Measurements from ENCODE around the gene LHX3.

Gene LHX3

GRCh38 chr9:136201174-136201573, 3.8 kb downstream of the LHX3 start:
- Mint-ChIP-seq H3K4me1 (ENCODE audit: low read depth) (no peaks in the 10 kb centered on the region), H3K27me3 (ENCODE audit: low read depth) (peaks cover 55% of the 10 kb centered on the region), H3K27ac (no peak overlapping the region), H3K36me3 (ENCODE audit: low read depth) (peaks cover 2% of the 10 kb centered on the region), H3K9me3 (no peaks in the 10 kb centered on the region), H3K4me3 (no peak overlapping the region)

DNA sequence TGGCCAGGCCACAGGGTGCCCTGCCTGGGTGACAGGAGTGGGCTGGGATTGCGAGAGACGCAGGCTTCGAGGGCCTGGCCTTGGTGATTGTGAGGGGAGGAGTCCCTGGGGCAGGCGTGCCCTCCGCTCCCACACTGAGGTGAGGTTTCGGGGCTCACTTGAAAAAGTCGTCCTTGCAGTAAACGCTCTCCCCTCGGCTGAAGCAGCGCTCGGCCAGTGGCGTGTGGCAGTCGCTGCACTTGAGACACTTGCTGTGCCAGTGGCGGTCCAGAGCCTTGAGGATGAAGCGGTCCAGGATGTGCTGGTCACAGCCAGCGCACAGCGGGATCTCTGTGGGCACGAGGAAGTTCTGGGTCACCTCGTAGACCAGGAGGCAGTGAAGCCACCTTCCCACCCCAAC, 4.5 kb downstream of the LHX3 start:
- Mint-ChIP-seq H3K36me3 (ENCODE audit: low read depth) (no peaks in the 10 kb centered on the region), H3K4me3 (no peak overlapping the region), H3K27ac (no peak overlapping the region), H3K27me3 (ENCODE audit: low read depth) (peaks cover 57% of the 10 kb centered on the region), H3K4me1 (ENCODE audit: low read depth) (no peaks in the 10 kb centered on the region), H3K9me3 (no peaks in the 10 kb centered on the region)

DNA sequence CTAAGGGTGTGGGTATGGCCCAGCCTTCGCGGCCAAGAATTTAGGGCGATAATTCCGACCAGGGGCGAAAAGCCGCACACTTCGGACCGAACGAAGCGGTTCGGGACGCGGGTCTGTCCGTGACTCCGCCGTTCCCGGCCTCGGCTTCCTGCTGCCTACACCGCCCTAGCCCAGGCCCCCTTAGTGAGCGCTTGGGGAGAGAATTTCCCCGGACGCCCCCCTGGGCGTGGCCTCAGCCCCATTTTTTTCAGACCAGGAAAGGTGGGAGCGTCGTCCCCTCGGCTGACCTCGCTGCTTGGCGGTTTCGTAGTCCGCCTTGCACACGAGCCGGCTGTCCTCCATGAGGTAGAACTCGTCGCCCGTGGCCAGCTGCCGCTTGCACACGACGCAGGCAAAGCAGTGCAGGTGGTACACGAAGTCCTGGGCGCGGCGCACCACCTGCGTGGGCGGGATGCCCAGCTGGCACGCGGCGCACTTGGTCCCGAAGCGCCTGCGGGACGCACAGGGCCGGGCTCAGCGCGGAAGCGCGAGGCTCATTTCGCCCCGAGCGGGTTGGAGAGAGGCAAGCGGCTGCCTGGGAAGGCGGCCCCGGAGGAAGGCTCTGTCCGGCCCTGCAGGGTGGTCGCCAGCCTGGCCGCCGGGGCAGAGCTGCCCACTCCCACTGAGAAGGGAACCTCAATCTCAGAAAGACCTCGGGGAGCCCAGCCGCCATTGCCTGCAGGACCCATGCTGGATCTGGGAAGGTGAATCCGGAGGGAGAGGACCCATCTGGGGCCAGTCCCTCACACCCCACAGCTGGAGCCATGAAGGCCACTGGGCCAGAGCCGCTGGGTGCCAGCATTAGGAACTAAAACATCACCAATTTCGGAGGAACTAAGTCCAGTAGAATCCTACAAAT, 5.3 kb downstream of the LHX3 start:
- Mint-ChIP-seq H3K9me3 (no peaks in the 10 kb centered on the region), H3K4me3 (no peak overlapping the region), H3K36me3 (ENCODE audit: low read depth) (no peaks in the 10 kb centered on the region), H3K27ac (no peak overlapping the region), H3K27me3 (ENCODE audit: low read depth) (peaks cover 65% of the 10 kb centered on the region), H3K4me1 (ENCODE audit: low read depth) (no peaks in the 10 kb centered on the region)

DNA sequence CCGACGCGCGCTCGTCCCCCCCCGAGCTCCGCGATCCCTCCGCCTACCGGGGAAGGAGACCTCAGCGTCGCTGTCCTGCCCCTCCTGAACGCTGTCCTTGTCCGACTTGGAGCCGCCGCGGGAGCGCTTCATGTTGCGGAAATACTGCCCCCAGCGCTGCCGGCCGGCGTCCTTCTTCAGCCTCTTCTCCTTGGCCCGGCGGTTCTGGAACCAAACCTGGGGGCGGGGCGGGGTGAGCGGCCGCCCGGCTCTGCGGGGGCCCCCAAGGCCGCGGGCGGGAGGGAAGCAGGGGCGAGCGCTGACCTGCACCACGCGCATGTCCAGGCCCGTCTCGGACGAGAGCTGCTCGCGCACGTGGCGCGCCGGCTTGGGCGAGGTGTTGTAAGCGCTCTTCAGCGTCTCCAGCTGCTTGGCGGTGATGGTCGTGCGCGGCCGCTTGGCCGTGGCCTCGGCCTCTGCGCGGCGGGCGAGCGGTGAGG, 6.3 kb downstream of the LHX3 start:
- H3K27ac Mint-ChIP-seq: no peak overlapping the region
- peaks cover 58% of the 10 kb centered on the region for H3K27me3 Mint-ChIP-seq (ENCODE audit: low read depth)
- no peaks in the 10 kb centered on the region for H3K4me1 Mint-ChIP-seq (ENCODE audit: low read depth)
- no peaks in the 10 kb centered on the region for H3K9me3 Mint-ChIP-seq
- no peaks in the 10 kb centered on the region for H3K36me3 Mint-ChIP-seq (ENCODE audit: low read depth)
- no peak overlapping the region for H3K4me3 Mint-ChIP-seq

DNA sequence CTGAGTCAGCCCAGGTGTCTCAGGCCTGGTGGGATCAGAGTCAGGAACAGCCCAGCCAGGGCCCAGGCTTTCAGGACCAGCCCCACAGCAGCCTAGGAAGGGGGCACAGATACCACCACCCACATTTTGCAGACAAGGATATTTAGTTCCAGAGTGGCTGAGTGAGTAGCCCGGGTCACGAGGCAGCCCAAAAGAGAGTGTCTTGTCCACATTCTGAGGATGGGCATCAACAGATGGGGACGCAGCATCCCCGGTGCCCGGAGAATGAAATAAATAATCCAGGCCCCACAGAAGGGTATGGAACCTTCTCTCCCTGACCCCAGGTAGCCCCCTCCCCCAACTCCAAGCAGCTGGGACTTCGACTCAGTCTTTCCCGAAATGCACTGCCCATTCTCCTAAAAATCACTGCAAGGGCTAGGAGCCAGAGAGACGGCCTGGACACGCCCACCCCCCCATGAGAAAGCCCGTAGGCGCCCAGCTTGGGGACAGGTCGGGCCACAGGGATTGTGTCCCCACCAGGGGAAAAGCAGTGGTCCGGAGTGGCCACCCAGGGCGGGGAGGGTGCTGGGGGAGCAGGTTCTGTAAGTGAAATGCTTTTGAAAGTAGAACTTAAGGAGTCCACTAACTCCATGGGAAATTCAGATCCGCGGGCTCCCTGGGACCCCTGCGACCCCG, 6.9 kb downstream of the LHX3 start:
- Mint-ChIP-seq H3K4me1 (ENCODE audit: low read depth) (no peaks in the 10 kb centered on the region), H3K4me3 (no peak overlapping the region), H3K27me3 (ENCODE audit: low read depth) (peaks cover 54% of the 10 kb centered on the region), H3K27ac (no peak overlapping the region), H3K9me3 (no peaks in the 10 kb centered on the region), H3K36me3 (ENCODE audit: low read depth) (no peaks in the 10 kb centered on the region)

- Mint-ChIP-seq H3K27me3 (ENCODE audit: low read depth) (peaks cover 56% of the 10 kb centered on the region), H3K4me3 (no peak overlapping the region), H3K36me3 (ENCODE audit: low read depth) (no peaks in the 10 kb centered on the region)
Measured at GRCh38 chr9:136197084-136197875, 7.6 kb downstream of the LHX3 start.

GRCh38 chr9:136196404-136197083, 8.4 kb downstream of the LHX3 start:
- H3K27ac Mint-ChIP-seq: peak overlapping the region; percentile 54
- H3K27me3 Mint-ChIP-seq (ENCODE audit: low read depth): peaks cover 59% of the 10 kb centered on the region
- no peaks in the 10 kb centered on the region for H3K4me1 Mint-ChIP-seq (ENCODE audit: low read depth)
- H3K9me3 Mint-ChIP-seq: no peaks in the 10 kb centered on the region
- no peaks in the 10 kb centered on the region for H3K36me3 Mint-ChIP-seq (ENCODE audit: low read depth)
- H3K4me3 Mint-ChIP-seq: no peak overlapping the region

More at GRCh38 chr9:136197084-136197875, 7.6 kb downstream of the LHX3 start:
- Mint-ChIP-seq H3K4me1 (ENCODE audit: low read depth) (no peaks in the 10 kb centered on the region), H3K27ac (no peak overlapping the region), H3K9me3 (no peaks in the 10 kb centered on the region)

- Mint-ChIP-seq H3K36me3 (ENCODE audit: low read depth) (no peaks in the 10 kb centered on the region), H3K4me3 (no peak overlapping the region), H3K9me3 (no peaks in the 10 kb centered on the region), H3K4me1 (ENCODE audit: low read depth) (no peaks in the 10 kb centered on the region), H3K27me3 (ENCODE audit: low read depth) (peaks cover 61% of the 10 kb centered on the region), H3K27ac (no peak overlapping the region)
Measured at GRCh38 chr9:136194540-136194939, 10.4 kb downstream of the LHX3 start.

- Mint-ChIP-seq H3K9me3 (no peaks in the 10 kb centered on the region), H3K27ac (no peak overlapping the region), H3K36me3 (ENCODE audit: low read depth) (no peaks in the 10 kb centered on the region), H3K27me3 (ENCODE audit: low read depth) (peaks cover 64% of the 10 kb centered on the region), H3K4me1 (ENCODE audit: low read depth) (no peaks in the 10 kb centered on the region), H3K4me3 (no peak overlapping the region)
Measured at GRCh38 chr9:136193891-136194279, 11.0 kb downstream of the LHX3 start.

DNA sequence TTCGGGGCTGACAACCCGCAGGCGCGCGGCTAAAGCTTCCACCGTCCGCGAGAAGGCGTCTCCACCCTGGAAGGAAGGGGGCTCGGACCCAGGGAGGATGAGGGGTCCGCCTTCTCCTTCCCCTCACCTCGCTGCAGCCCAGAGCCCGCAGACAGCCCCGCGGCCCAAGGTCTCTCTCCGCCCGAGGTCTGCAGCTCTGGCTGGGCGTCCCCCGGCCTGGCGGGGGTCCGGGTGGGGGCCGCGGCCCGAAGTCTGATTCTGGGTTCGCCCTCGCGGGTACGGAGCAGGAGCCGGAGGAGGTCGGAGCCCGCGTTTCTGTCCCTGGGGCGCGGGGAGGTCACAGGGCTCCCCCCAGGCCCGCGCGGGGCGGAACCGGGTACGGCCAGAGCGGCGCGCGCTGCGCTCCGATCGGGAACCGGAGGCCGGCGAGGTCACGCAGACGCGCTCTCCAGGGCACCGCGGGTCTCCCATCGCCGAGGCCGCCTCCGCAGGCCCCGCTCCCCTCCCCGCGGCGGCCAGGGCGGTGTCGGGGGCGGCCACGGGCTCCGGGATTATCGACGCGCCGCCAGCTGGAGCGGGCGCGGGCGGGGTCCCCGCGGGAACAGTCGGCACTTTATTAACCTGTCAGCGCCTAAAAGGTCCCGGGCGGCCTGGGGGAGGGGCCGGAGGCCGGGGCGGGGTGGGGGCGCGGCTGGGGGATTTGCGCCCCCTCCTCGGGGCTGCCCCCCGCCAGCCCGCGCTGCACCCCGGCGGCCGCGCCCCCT, 11.6 kb downstream of the LHX3 start:
- Mint-ChIP-seq H3K9me3 (no peaks in the 10 kb centered on the region), H3K27ac (no peak overlapping the region), H3K4me3 (no peak overlapping the region), H3K27me3 (ENCODE audit: low read depth) (peaks cover 61% of the 10 kb centered on the region), H3K36me3 (ENCODE audit: low read depth) (no peaks in the 10 kb centered on the region), H3K4me1 (ENCODE audit: low read depth) (no peaks in the 10 kb centered on the region)

DNA sequence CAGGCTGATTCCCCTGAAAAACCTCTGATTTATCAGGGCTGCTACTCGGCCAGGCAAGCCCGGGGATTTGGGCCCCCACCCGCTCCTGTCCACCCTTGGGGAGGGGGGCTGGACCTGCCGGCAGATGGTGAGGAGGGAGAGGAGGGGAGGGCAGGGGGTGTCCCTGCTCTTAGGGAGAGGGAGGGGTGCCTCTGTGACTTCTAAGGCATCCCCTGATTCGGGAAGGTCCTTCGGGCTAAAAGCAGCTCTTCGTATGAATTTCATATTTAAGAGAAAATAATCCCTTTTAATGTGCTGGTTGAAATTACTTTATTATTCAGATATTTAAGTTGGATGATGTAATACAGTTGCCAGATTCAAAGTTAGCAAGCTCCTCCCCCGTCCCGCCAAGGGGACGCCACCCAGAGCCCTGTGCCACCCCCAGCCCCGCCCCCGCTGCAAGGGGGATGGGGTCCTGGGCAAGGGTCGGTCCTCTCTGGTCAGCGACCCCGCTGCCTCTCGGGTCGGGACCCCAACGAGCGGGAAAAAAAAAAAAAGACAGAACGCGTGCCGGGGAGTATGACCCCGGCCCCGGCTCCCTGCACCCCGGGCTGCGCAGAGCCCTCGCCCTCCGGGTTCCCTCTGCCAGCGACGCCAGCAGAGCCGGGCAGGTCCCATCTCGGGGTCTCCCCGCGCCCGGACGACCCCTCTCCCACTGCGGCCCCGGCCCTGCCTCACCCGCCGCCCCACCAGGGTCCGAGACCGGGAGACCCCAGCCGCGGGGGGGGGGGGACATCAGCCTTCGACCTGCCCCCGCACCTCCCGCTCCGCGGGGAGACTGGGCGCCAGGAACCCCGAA, 12.4 kb downstream of the LHX3 start:
- no peak overlapping the region for H3K4me3 Mint-ChIP-seq
- peaks cover 53% of the 10 kb centered on the region for H3K27me3 Mint-ChIP-seq (ENCODE audit: low read depth)

GRCh38 chr9:136191960-136192286, 13.0 kb downstream of the LHX3 start:
- H3K4me3 Mint-ChIP-seq: no peak overlapping the region
- no peaks in the 10 kb centered on the region for H3K9me3 Mint-ChIP-seq
- peaks cover 51% of the 10 kb centered on the region for H3K27me3 Mint-ChIP-seq (ENCODE audit: low read depth)
- no peaks in the 10 kb centered on the region for H3K4me1 Mint-ChIP-seq (ENCODE audit: low read depth)
- no peaks in the 10 kb centered on the region for H3K36me3 Mint-ChIP-seq (ENCODE audit: low read depth)
- H3K27ac Mint-ChIP-seq: no peak overlapping the region

More for the DNA sequence above, 12.4 kb downstream of the LHX3 start:
- no peaks in the 10 kb centered on the region for H3K36me3 Mint-ChIP-seq (ENCODE audit: low read depth)
- H3K9me3 Mint-ChIP-seq: no peaks in the 10 kb centered on the region
- H3K4me1 Mint-ChIP-seq (ENCODE audit: low read depth): no peaks in the 10 kb centered on the region
- no peak overlapping the region for H3K27ac Mint-ChIP-seq
